Endothelial cell of umbilical vein (primary cell): Measurements from ENCODE around the gene CLK4. TPM values are rescaled to one million over a fixed set of nuclear protein-coding genes. Genes with fewer than 3 reads are reported as not detected.

ENCODE experiments used
- BruUV-seq: library from RNA; stranded (reverse); fragments of 400-500 nt; replicated peaks from 2 replicates; lab custom pipeline; 2021; lab: Mats Ljungman, UMichigan
- CTCF ChIA-PET: fragments of 300-600, 350-600 bp; sonication (Branson Sonifier 250); formaldehyde crosslinking; loops from one replicate; lab custom pipeline; 2021; ENCODE audit warnings: antibody characterized with exemption, inconsistent platforms; lab: Charles Lee
- POLR2A ChIA-PET: fragments of 300-600, 350-600 bp; sonication (Branson Sonifier 250); formaldehyde crosslinking; loops from one replicate; lab custom pipeline; 2021; ENCODE audit warnings: antibody characterized with exemption, inconsistent platforms; lab: Charles Lee
- DNase-seq: peaks from one replicate; pipeline ENCODE4 v3.0.0-alpha.2; 2011; ENCODE audit warnings: low read depth, low spot score
- FAIRE-seq: peaks from 2 replicates; lab custom pipeline; 2011; peaks lifted over from hg19 to GRCh38; lab: Jason Lieb, UNC
- H2AFZ ChIP-seq: 2 replicates; pipeline ENCODE4 v1.6.0; 2012; ENCODE audit warnings: low read depth, low read length, control low read depth, inconsistent platforms
- H3K27ac ChIP-seq: 2 replicates; pipeline ENCODE4 v1.5.1; 2011; ENCODE audit warnings: low read depth, mild to moderate bottlenecking, control low read depth, low read length, moderate library complexity; ENCODE audit not compliant: insufficient read depth
- H3K27me3 ChIP-seq, 2 experiments: 2 replicates each; pipeline versions ENCODE4 v1.6.0 to v1.6.1; 2011; ENCODE audit warnings: low read length in 2 of 2, mixed read lengths in 1 of 2; ENCODE audit not compliant: control insufficient read depth in 2 of 2, insufficient read depth in 2 of 2
- H3K36me3 ChIP-seq, 2 experiments: 2 replicates in 1 of 2; 3 replicates in 1 of 2; pipeline ENCODE4 v1.5.1; 2011; ENCODE audit warnings: low read length in 2 of 2, mild to moderate bottlenecking in 1 of 2, moderate library complexity in 1 of 2; ENCODE audit not compliant: control insufficient read depth in 2 of 2, insufficient read depth in 2 of 2; ENCODE audit errors: extremely low read depth in 1 of 2
- H3K4me1 ChIP-seq: 3 replicates; pipeline ENCODE4 v1.5.1; 2011; ENCODE audit warnings: mild to moderate bottlenecking, low read length; ENCODE audit not compliant: control insufficient read depth, insufficient read depth; ENCODE audit errors: extremely low read depth
- H3K4me2 ChIP-seq: 2 replicates; pipeline ENCODE4 v1.6.1; 2011; ENCODE audit warnings: low read length, control low read depth, mixed read lengths; ENCODE audit not compliant: insufficient read depth
- H3K4me3 ChIP-seq, 3 experiments: fragments of 200-600 bp in 1 of 3; sonication (generic), shearing (Covaris generic) in 1 of 3; replicated peaks in 1 of 3; 2 replicates each; pipeline ENCODE4 v1.5.1; 2011 to 2016; ENCODE audit warnings: control low read depth in 3 of 3, low read length in 3 of 3, mild to moderate bottlenecking in 2 of 3, inconsistent platforms in 1 of 3, low read depth in 1 of 3, moderate library complexity in 1 of 3; ENCODE audit not compliant: insufficient read depth in 1 of 3
- H3K79me2 ChIP-seq: 2 replicates; pipeline ENCODE4 v1.6.0; 2012; ENCODE audit warnings: low read length, inconsistent platforms; ENCODE audit not compliant: control insufficient read depth, insufficient read depth
- H3K9ac ChIP-seq: replicated peaks from 2 replicates; pipeline ENCODE3; 2011; ENCODE audit warnings: low read length, control low read depth; ENCODE audit not compliant: insufficient read depth; ENCODE audit errors: extremely low read depth
- H3K9me1 ChIP-seq: replicated peaks from 3 replicates; pipeline ENCODE4 v1.6.0; 2011; ENCODE audit warnings: mild to moderate bottlenecking, low read length; ENCODE audit not compliant: control insufficient read depth, insufficient read depth; ENCODE audit errors: extremely low read depth
- H3K9me3 ChIP-seq: replicated peaks from 2 replicates; pipeline ENCODE4 v1.5.1; 2012; ENCODE audit warnings: low read length, inconsistent platforms; ENCODE audit not compliant: control insufficient read depth, insufficient read depth
- H4K20me1 ChIP-seq: replicated peaks from 2 replicates; pipeline ENCODE3; 2011; ENCODE audit warnings: mild to moderate bottlenecking, low read length; ENCODE audit not compliant: control insufficient read depth, insufficient read depth; ENCODE audit errors: extremely low read depth
- EZH2 ChIP-seq: IDR thresholded peaks from 2 replicates; pipeline ENCODE4 v1.6.1; 2012; ENCODE audit warnings: borderline replicate concordance, low read depth, mild to moderate bottlenecking, moderate library complexity, low read length, inconsistent platforms; ENCODE audit not compliant: severe bottlenecking
- FOS ChIP-seq: IDR thresholded peaks from 2 replicates; pipeline ENCODE4 v1.6.1; 2011; ENCODE audit warnings: mild to moderate bottlenecking, low read length, moderate library complexity, borderline replicate concordance; ENCODE audit not compliant: insufficient read depth
- GATA2 ChIP-seq: IDR thresholded peaks from 2 replicates; pipeline ENCODE4 v1.7.0; 2011; ENCODE audit warnings: low read depth, mild to moderate bottlenecking, moderate library complexity, mixed read lengths, low read length; ENCODE audit not compliant: insufficient read length, insufficient read depth
- JUN ChIP-seq: IDR thresholded peaks from 2 replicates; pipeline ENCODE4 v1.6.1; 2011; ENCODE audit warnings: borderline replicate concordance, low read depth; ENCODE audit not compliant: insufficient read length, insufficient read depth
- MYC ChIP-seq: IDR thresholded peaks from one replicate; pipeline ENCODE4 v1.6.1; 2011; ENCODE audit warnings: mild to moderate bottlenecking, low read depth, low read length
- POLR2A ChIP-seq: IDR thresholded peaks from 2 replicates; pipeline ENCODE4 v1.6.1; 2012; ENCODE audit warnings: low read depth, mild to moderate bottlenecking, control low read depth, low read length
- POLR2AphosphoS5 ChIP-seq: IDR thresholded peaks from 2 replicates; pipeline ENCODE4 v1.6.1; 2012; ENCODE audit warnings: low read depth, mild to moderate bottlenecking, control low read depth, low read length, moderate library complexity; ENCODE audit not compliant: insufficient read depth
- dilution Hi-C: fragments of 300-500 bp; cut with MboI; formaldehyde crosslinking; loops from one replicate; pipeline ENCODE4 v1.15.0; 2019; ENCODE audit warnings: low sequenced_read_pairs; ENCODE audit not compliant: extremely low pct_ligation_motif_present
- intact Hi-C: fragments of 100-400 bp; cut with micrococcal nuclease; formaldehyde crosslinking; loops from one replicate; pipeline ENCODE4 v1.10.0; 2022
- polyA plus RNA-seq, 4 experiments: library from polyadenylated mRNA; depleted of rRNA in 3 of 4; stranded (reverse) in 3 of 4; unstranded in 1 of 4; fragments of >200 nt; gene quantifications; 2 replicates each; pipeline versions ENCODE4 v1.2.1 to v1.2.3, GENCODE V29; 2011 to 2012; ENCODE audit warnings: missing spikeins in 1 of 4
- total RNA-seq: library from RNA; stranded (reverse); gene quantifications from 2 replicates; pipeline ENCODE4 v1.2.3, GENCODE V29; 2021
- TF ChIP-seq, protein P1 (sequence below): IDR thresholded peaks from 2 replicates; pipeline ENCODE4 v1.6.1; 2011; ENCODE audit not compliant: insufficient read depth, insufficient read length
- TF ChIP-seq, protein P2 (sequence below), 2 donors: IDR thresholded peaks; 1 replicate in 1 of 2; 2 replicates in 1 of 2; pipeline ENCODE4 v1.5.1; 2011; ENCODE audit warnings: low read length in 2 of 2, mild to moderate bottlenecking in 2 of 2, moderate library complexity in 2 of 2, control low read depth in 1 of 2, inconsistent platforms in 1 of 2, low read depth in 1 of 2; ENCODE audit not compliant: insufficient read depth in 1 of 2; ENCODE audit errors: extremely low read depth in 1 of 2

CLK4 gene
- total and polyA plus RNA-seq, 2 donors (not counting 3 experiments of a cell fraction or from before 2014, with no cell fraction given): 7.0 to 19.2 TPM

DNA sequence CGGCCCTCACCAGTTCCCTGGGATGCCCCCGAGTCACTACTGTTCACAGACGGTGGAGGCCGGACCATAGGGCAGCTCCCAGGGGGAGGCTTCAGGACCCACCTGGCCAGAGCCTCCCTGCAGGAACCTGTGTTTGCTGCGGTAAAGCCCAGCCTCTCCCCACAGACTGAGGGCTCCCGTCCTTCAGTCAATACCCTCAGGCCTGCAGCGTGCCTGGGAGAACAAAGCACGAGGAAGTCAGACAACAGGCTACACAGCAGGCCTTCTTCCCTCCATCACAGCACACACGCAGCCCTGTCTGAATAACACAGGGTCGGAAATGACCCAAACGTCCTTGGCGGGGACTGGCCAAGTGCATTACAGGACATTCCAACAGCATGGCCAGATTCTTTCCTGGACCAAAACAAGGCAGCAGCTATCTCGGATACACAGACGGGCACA lies 71.1 kb downstream of the CLK4 start:
- ChIA-PET POLR2A (no interaction called here), CTCF (no interaction called here)
- FAIRE-seq (no peak), DNase-seq (peak; percentile 45)
- no peaks in the 10 kb centered on the region for H3K9me3 ChIP-seq
- no peak overlapping the region for H3K9ac ChIP-seq
- H2AFZ ChIP-seq: peak overlapping the region; percentile 6
- no peak overlapping the region for H3K4me2 ChIP-seq
- no peak for TF ChIP-seq POLR2AphosphoS5
- TF ChIP-seq, protein P1, sequence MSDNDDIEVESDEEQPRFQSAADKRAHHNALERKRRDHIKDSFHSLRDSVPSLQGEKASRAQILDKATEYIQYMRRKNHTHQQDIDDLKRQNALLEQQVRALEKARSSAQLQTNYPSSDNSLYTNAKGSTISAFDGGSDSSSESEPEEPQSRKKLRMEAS: peak; percentile 17
- TF ChIP-seq JUN: no peak
- H3K79me2 ChIP-seq: no peaks in the 10 kb centered on the region
- dilution Hi-C loops (no loop called here), intact Hi-C loops (no loop called here)
- no peaks in the 10 kb centered on the region for H4K20me1 ChIP-seq
- H3K9me1 ChIP-seq: no peaks in the 10 kb centered on the region
- no peak overlapping the region for H3K27ac ChIP-seq
- H3K4me3 ChIP-seq: no peak overlapping the region
- no peaks in the 10 kb centered on the region for H3K36me3 ChIP-seq
- H3K4me1 ChIP-seq: no peaks in the 10 kb centered on the region
- no peaks in the 10 kb centered on the region for H3K27me3 ChIP-seq
- BruUV-seq: no TSS peak

DNA sequence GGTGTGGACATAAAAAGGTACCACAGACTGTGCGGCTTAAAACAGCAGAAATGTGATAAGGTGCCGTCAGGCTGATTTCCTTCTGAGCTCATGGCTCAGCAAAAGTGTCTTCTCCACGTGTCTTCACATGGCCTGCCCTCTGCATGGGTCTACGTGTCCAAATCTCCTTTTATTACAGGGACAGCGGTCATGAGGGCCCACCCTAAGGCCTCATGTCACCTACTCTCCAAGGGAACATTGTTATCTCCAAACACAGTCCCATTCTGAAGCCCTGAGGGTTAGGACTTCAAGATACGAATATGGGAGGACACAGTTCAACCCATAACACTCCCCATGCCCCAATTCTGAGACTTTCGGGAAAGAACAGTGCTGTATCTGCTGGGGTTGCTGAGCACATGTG lies 71.8 kb downstream of the CLK4 start:
- CTCF ChIA-PET: no interaction called here
- Histone ChIP-seq H3K4me1 (no peaks in the 10 kb centered on the region), H3K79me2 (no peaks in the 10 kb centered on the region), H2AFZ (no peak overlapping the region), H3K9me1 (no peaks in the 10 kb centered on the region), H3K9ac (no peak overlapping the region), H3K27me3 (no peaks in the 10 kb centered on the region), H3K4me3 (no peak overlapping the region), H4K20me1 (no peaks in the 10 kb centered on the region), H3K9me3 (no peaks in the 10 kb centered on the region), H3K27ac (no peak overlapping the region), H3K4me2 (no peak overlapping the region), H3K36me3 (no peaks in the 10 kb centered on the region)
- DNase-seq (no peak), FAIRE-seq (no peak)
- dilution Hi-C loops: no loop called here
- no TSS peak for BruUV-seq
- TF ChIP-seq GATA2 (no peak), POLR2A (no peak), MYC (no peak), FOS (no peak), POLR2AphosphoS5 (no peak), JUN (no peak), EZH2 (no peak)
- TF ChIP-seq, protein P2, sequence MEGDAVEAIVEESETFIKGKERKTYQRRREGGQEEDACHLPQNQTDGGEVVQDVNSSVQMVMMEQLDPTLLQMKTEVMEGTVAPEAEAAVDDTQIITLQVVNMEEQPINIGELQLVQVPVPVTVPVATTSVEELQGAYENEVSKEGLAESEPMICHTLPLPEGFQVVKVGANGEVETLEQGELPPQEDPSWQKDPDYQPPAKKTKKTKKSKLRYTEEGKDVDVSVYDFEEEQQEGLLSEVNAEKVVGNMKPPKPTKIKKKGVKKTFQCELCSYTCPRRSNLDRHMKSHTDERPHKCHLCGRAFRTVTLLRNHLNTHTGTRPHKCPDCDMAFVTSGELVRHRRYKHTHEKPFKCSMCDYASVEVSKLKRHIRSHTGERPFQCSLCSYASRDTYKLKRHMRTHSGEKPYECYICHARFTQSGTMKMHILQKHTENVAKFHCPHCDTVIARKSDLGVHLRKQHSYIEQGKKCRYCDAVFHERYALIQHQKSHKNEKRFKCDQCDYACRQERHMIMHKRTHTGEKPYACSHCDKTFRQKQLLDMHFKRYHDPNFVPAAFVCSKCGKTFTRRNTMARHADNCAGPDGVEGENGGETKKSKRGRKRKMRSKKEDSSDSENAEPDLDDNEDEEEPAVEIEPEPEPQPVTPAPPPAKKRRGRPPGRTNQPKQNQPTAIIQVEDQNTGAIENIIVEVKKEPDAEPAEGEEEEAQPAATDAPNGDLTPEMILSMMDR (IDR thresholded peaks at IDR 0.05; ENCODE audit: extremely low read depth in 1 of 2, insufficient read depth in 1 of 2, low read depth in 1 of 2, low read length in 2 of 2): no peak
- TF ChIP-seq, protein P1: no peak
- POLR2A ChIA-PET: no interaction called here
- intact Hi-C loops: no loop called here
